K562 (cell line): ENCODE data around the gene CALY.

Experiments used
- NFATC3 ChIP-seq: fragments of 450-650 bp; IDR thresholded peaks from 2 replicates; pipeline ENCODE4 v1.6.1; 2017; ENCODE audit warnings: mild to moderate bottlenecking
- RB1 ChIP-seq: fragments of 450-650 bp; IDR thresholded peaks from 2 replicates; pipeline ENCODE4 v1.6.1; 2017; ENCODE audit warnings: low read depth, mild to moderate bottlenecking
- SREBF1 ChIP-seq: fragments of 150-350 bp; IDR thresholded peaks from 2 replicates; pipeline ENCODE4 v1.6.1; 2014; ENCODE audit warnings: antibody characterized with exemption, low read depth, low read length, borderline replicate concordance
- XRCC5 ChIP-seq: fragments of 200-400 bp; formaldehyde crosslinking; IDR thresholded peaks from 2 replicates; pipeline ENCODE4 v1.6.1; 2017; ENCODE audit warnings: low read depth, mild to moderate bottlenecking, low read length
- TF ChIP-seq, protein P1 (sequence below): fragments of 450-650 bp; conservative IDR thresholded peaks from 2 replicates; pipeline ENCODE4 v1.6.1; 2016; ENCODE audit warnings: missing genetic modification characterization, low read depth, mild to moderate bottlenecking, control low read depth, missing compliant biosample characterization

DNA sequence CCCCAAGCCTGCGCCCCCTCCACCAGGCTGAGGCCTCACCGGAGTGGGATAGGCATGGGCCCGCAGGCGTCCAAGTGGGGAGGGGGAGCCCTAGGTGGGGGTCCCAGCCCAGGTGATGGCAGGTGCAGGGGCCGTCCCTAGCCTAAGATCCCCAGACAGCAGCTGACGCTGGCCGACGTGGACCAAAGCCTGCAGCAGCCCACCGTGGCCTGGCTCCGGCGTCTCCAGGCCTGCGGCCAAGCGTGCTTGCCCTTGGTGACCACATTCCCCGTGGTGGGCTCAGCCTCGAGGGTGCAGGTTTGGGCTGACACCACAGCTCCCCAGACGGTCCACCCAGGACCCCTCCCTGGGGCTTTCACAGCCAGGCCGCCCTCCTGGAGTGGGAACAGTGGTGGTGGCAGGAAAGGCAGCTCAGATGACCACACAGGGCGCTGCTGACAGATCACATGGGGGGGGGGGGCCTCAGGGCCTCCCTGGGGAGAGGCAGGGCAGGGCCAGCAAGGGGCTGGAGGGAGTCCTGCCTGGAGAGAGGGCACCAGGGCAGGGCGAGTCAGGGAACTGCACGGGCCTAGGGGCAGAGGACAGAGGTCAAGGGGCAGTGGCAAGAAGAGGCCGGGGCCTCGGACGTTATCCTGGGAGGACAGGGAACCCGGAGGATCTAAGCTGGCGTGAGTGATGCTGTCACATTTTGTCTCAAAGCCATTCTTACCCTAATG is 59.3 kb downstream of the CALY start:
- TF ChIP-seq SREBF1 = no peak
- TF ChIP-seq RB1 = no peak
- no peak for TF ChIP-seq NFATC3
- TF ChIP-seq, protein P1, sequence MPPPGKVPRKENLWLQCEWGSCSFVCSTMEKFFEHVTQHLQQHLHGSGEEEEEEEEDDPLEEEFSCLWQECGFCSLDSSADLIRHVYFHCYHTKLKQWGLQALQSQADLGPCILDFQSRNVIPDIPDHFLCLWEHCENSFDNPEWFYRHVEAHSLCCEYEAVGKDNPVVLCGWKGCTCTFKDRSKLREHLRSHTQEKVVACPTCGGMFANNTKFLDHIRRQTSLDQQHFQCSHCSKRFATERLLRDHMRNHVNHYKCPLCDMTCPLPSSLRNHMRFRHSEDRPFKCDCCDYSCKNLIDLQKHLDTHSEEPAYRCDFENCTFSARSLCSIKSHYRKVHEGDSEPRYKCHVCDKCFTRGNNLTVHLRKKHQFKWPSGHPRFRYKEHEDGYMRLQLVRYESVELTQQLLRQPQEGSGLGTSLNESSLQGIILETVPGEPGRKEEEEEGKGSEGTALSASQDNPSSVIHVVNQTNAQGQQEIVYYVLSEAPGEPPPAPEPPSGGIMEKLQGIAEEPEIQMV (tag) = no peak
- no peak for TF ChIP-seq XRCC5
